Measurements from ENCODE around the gene DNPH1. TPM values are rescaled to one million over a fixed set of nuclear protein-coding genes. Genes with fewer than 3 reads are reported as not detected.

DNPH1 gene
- total RNA-seq, 1 experiment from 2014 or later, result 47.0 TPM

DNA sequence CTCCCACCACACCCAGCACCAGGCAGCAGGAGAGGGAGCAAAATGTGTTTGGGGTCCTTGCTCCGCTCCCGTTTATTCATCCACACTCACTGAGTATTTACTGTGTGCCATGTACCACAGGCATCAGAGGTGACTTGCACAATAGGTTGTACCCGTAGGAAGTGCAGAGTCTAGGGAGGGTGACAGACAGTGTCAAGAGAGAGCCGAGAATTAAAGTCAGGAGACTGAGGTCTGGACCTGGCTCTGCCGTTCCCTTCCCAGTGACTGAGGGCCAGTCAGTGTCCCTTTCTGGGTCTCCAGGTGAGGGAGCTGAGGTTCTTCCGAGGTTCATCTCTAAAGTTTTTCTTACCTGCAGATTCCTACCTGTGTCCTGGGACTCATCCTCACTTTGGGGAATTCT lies 36.3 kb upstream of the DNPH1 start:
- H4K5ac ChIP-seq (ENCODE audit: insufficient read length, low read depth, low read length), result no peak overlapping the region
- peaks cover 12% of the 10 kb centered on the region for H3K27me3 ChIP-seq (ENCODE audit: insufficient read depth, low read length)
- no peak overlapping the region for H4K8ac ChIP-seq (replicated peaks; ENCODE audit: insufficient read length, low read depth, low read length)
- no peak overlapping the region; the same call in 1 of the 2 replicates for H3K14ac ChIP-seq (ENCODE audit: insufficient read depth, low read length)
- no peak overlapping the region for H3K4me2 ChIP-seq (ENCODE audit: insufficient read depth, insufficient read length, low read length)
- no peaks in the 10 kb centered on the region for H3K9me3 ChIP-seq (ENCODE audit: control insufficient read depth, low read depth, low read length)
- H2BK20ac ChIP-seq (ENCODE audit: low read depth, low read length, poor library complexity, severe bottlenecking), result no peak overlapping the region
- H3K4ac ChIP-seq (ENCODE audit: low read depth, low read length), result no peak overlapping the region
- H3K18ac ChIP-seq (ENCODE audit: insufficient read length, low read depth, low read length), result no peak overlapping the region
- TF ChIP-seq CTCF (conservative IDR thresholded peaks at IDR 0.05), result no peak
- H3K9me3 Mint-ChIP-seq, result no peaks in the 10 kb centered on the region; a peak in 1 of 5 replicates
- H3K56ac ChIP-seq (ENCODE audit: insufficient read length, low read depth, low read length), result no peak overlapping the region
- no peak overlapping the region for H2BK120ac ChIP-seq (ENCODE audit: low read depth, low read length, poor library complexity, severe bottlenecking)
- no peak overlapping the region for H2BK15ac ChIP-seq (ENCODE audit: low read depth, low read length)
- H3T11ph ChIP-seq (ENCODE audit: low read length), result no peak overlapping the region
- no peak overlapping the region for H3K23ac ChIP-seq (ENCODE audit: insufficient read length, low read depth, low read length)
- no peaks in the 10 kb centered on the region for H3K79me2 ChIP-seq (ENCODE audit: insufficient read depth, low read length)
- WGBS (ENCODE audit: extremely low coverage, insufficient read length, low lambda C conversion rate), result no CpG with 5 or more reads among the region's 6 CpGs
- H3K4me1 Mint-ChIP-seq, result peaks cover 26 to 43% of the 10 kb centered on the region in 2 experiments
- no peak overlapping the region for H3K9ac ChIP-seq (ENCODE audit: extremely low read depth, insufficient read length, low read length)
- no peak overlapping the region; a peak in 1 of 7 replicates for H3K27ac Mint-ChIP-seq
- no peaks in the 10 kb centered on the region for H3K79me1 ChIP-seq (ENCODE audit: insufficient read depth, low read depth, low read length, poor library complexity, severe bottlenecking)
- no peaks in the 10 kb centered on the region for H3K23me2 ChIP-seq (ENCODE audit: insufficient read length, low read depth, low read length, poor library complexity, severe bottlenecking)
- DNase-seq, result no peak
- H2AK5ac ChIP-seq (ENCODE audit: insufficient read length, low read length), result no peak overlapping the region
- peaks cover 10% of the 10 kb centered on the region; the same call in 1 of the 2 replicates for H3K4me1 ChIP-seq (ENCODE audit: insufficient read depth, low read length)
- H2AFZ ChIP-seq (ENCODE audit: low read length), result no peak overlapping the region
- no peak overlapping the region for H3K4me3 Mint-ChIP-seq
- no peak overlapping the region for H2BK5ac ChIP-seq (ENCODE audit: insufficient read length, low read length)
- no peak overlapping the region for H4K91ac ChIP-seq (ENCODE audit: insufficient read length, low read depth, low read length)
- peaks cover 33% of the 10 kb centered on the region for H3K27me3 Mint-ChIP-seq (ENCODE audit: low read depth)
- no peak overlapping the region for H2BK12ac ChIP-seq (ENCODE audit: insufficient read length, low read depth, low read length)
- H4K20me1 ChIP-seq (ENCODE audit: control insufficient read depth, insufficient read depth, insufficient read length), result no peaks in the 10 kb centered on the region
- no peak overlapping the region for H3K27ac ChIP-seq (ENCODE audit: insufficient read length, low read depth, low read length)
- no peaks in the 10 kb centered on the region; a peak in 1 of 7 replicates for H3K36me3 Mint-ChIP-seq (ENCODE audit: insufficient read depth in 1 of 3, low read depth in 3 of 3)
